HEK293 (cell line): Measurements from ENCODE around the gene RALGAPA2.

Experiments used
- CTCF ChIA-PET: fragments of 350-600 bp; formaldehyde crosslinking; extraction: SDS; loops from one replicate; lab custom pipeline; 2021; ENCODE audit warnings: antibody characterized with exemption; lab: Yijun Ruan, JAX
- POLR2A ChIA-PET: fragments of 300-600 bp; formaldehyde crosslinking; extraction: SDS; loops from one replicate; lab custom pipeline; 2020; ENCODE audit warnings: antibody characterized with exemption, inconsistent platforms; lab: Yijun Ruan, JAX
- H3K27ac ChIP-seq: fragments of 200-500 bp; sonication (Bioruptor generic); 2 replicates; pipeline ENCODE4 v1.5.1; 2014; ENCODE audit warnings: low read depth, low read length, control low read depth, inconsistent platforms; ENCODE audit errors: extremely low read depth
- H3K36me3 ChIP-seq, 2 experiments: fragments of 200-500 bp in 1 of 2; sonication (Bioruptor generic) in 1 of 2; 1 replicate in 1 of 2; 2 replicates in 1 of 2; pipeline ENCODE4 v1.5.1; 2014 to 2017; ENCODE audit warnings: inconsistent platforms in 2 of 2, low read length in 2 of 2; ENCODE audit not compliant: control insufficient read depth in 2 of 2, insufficient read depth in 1 of 2
- H3K4me1 ChIP-seq: fragments of 200-500 bp; sonication (Bioruptor generic); 2 replicates; pipeline ENCODE4 v1.5.1; 2014; ENCODE audit warnings: mild to moderate bottlenecking, low read length, inconsistent platforms; ENCODE audit not compliant: control insufficient read depth, insufficient read depth
- H3K4me3 ChIP-seq: 2 replicates; pipeline ENCODE4 v1.5.1; 2011; ENCODE audit warnings: low read depth, mild to moderate bottlenecking, control low read depth, low read length, moderate library complexity
- H3K9me3 ChIP-seq: fragments of 200-500 bp; sonication (Bioruptor generic); 2 replicates; pipeline ENCODE4 v1.5.1; 2014; ENCODE audit warnings: low read depth, low read length, inconsistent platforms; ENCODE audit not compliant: control insufficient read depth, insufficient read depth
- BCL11B ChIP-seq: fragments of 450-650 bp; formaldehyde crosslinking; IDR thresholded peaks from 2 replicates; pipeline ENCODE4 v1.5.1; 2016; ENCODE audit warnings: low read depth, missing biosample characterization, missing genetic modification characterization
- HOXD13 ChIP-seq: sonication (generic); formaldehyde crosslinking; IDR thresholded peaks from 2 replicates; pipeline ENCODE4 v1.8.0; 2022; ENCODE audit warnings: missing genetic modification reagents, borderline replicate concordance
- KLF1 ChIP-seq: fragments of 450-650 bp; formaldehyde crosslinking; IDR thresholded peaks from 2 replicates; pipeline ENCODE4 v1.5.1; 2016; ENCODE audit warnings: missing biosample characterization, missing genetic modification characterization
- KLF7 ChIP-seq: fragments of 450-650 bp; formaldehyde crosslinking; IDR thresholded peaks from 2 replicates; pipeline ENCODE4 v1.5.1; 2016; ENCODE audit warnings: missing biosample characterization, missing genetic modification characterization, borderline replicate concordance
- RBAK ChIP-seq: fragments of 450-650 bp; formaldehyde crosslinking; IDR thresholded peaks from 2 replicates; pipeline ENCODE4 v1.5.1; 2016; ENCODE audit warnings: missing biosample characterization, missing genetic modification characterization
- ZBTB48 ChIP-seq: fragments of 450-650 bp; formaldehyde crosslinking; IDR thresholded peaks from 2 replicates; pipeline ENCODE4 v1.5.1; 2016; ENCODE audit warnings: missing biosample characterization, missing genetic modification characterization
- ZNF19 ChIP-seq: fragments of 450-650 bp; formaldehyde crosslinking; IDR thresholded peaks from 2 replicates; pipeline ENCODE4; 2016; ENCODE audit warnings: missing biosample characterization, missing genetic modification characterization, low read depth
- ZNF2 ChIP-seq: fragments of 450-650 bp; formaldehyde crosslinking; IDR thresholded peaks from 2 replicates; pipeline ENCODE4 v1.5.1; 2016; ENCODE audit warnings: missing biosample characterization, missing genetic modification characterization
- ZNF23 ChIP-seq: fragments of 450-650 bp; formaldehyde crosslinking; IDR thresholded peaks from 2 replicates; pipeline ENCODE4 v1.5.1; 2016; ENCODE audit warnings: missing biosample characterization, missing genetic modification characterization, borderline replicate concordance
- ZNF24 ChIP-seq: fragments of 450-650 bp; formaldehyde crosslinking; IDR thresholded peaks from 2 replicates; pipeline ENCODE4 v1.5.1; 2016; ENCODE audit warnings: missing biosample characterization, missing genetic modification characterization
- ZNF366 ChIP-seq: fragments of 450-650 bp; formaldehyde crosslinking; conservative IDR thresholded peaks from 2 replicates; pipeline ENCODE4 v1.5.1; 2016; ENCODE audit warnings: missing biosample characterization, missing genetic modification characterization
- ZNF416 ChIP-seq: fragments of 450-650 bp; formaldehyde crosslinking; IDR thresholded peaks from 2 replicates; pipeline ENCODE4 v1.5.1; 2016; ENCODE audit warnings: missing biosample characterization, missing genetic modification characterization
- ZNF560 ChIP-seq: fragments of 450-650 bp; formaldehyde crosslinking; IDR thresholded peaks from 2 replicates; pipeline ENCODE4 v1.5.1; 2017; ENCODE audit warnings: missing biosample characterization, missing genetic modification characterization, borderline replicate concordance
- ZNF768 ChIP-seq: fragments of 450-650 bp; formaldehyde crosslinking; IDR thresholded peaks from 2 replicates; pipeline ENCODE4 v1.5.1; 2018; ENCODE audit warnings: missing biosample characterization, mild to moderate bottlenecking, missing genetic modification characterization
- ZNF776 ChIP-seq: fragments of 450-650 bp; formaldehyde crosslinking; IDR thresholded peaks from 2 replicates; pipeline ENCODE4 v1.5.0; 2017; ENCODE audit warnings: missing biosample characterization, missing genetic modification characterization, borderline replicate concordance
- ZNF792 ChIP-seq: fragments of 450-650 bp; formaldehyde crosslinking; IDR thresholded peaks from 2 replicates; pipeline ENCODE4 v1.5.1; 2016; ENCODE audit warnings: missing biosample characterization, missing genetic modification characterization
- TF ChIP-seq, protein P1 (sequence below): fragments of 450-650 bp; formaldehyde crosslinking; IDR thresholded peaks from 2 replicates; pipeline ENCODE4 v1.5.1; 2016; ENCODE audit warnings: missing biosample characterization, missing genetic modification characterization
- TF ChIP-seq, protein P2 (sequence below): fragments of 450-650 bp; formaldehyde crosslinking; IDR thresholded peaks from 2 replicates; pipeline ENCODE4 v1.5.1; 2016; ENCODE audit warnings: missing biosample characterization, missing genetic modification characterization
- TF ChIP-seq, protein P3 (sequence below): fragments of 450-650 bp; formaldehyde crosslinking; conservative IDR thresholded peaks from 2 replicates; pipeline ENCODE4 v1.5.1; 2016; ENCODE audit warnings: low read depth, missing biosample characterization, missing genetic modification characterization

The RALGAPA2 gene

GRCh38 chr20:20446425-20447015, 265.9 kb downstream of the RALGAPA2 start:
- no peak overlapping the region for H3K27ac ChIP-seq
- no peaks in the 10 kb centered on the region for H3K9me3 ChIP-seq
- POLR2A ChIA-PET = no interaction called here
- no peaks in the 10 kb centered on the region for H3K36me3 ChIP-seq
- no peaks in the 10 kb centered on the region; the same call in 1 of the 2 replicates for H3K4me1 ChIP-seq
- TF ChIP-seq ZNF768 (tag by site-specific recombination) (no peak), ZNF23 (tag by site-specific recombination) (no peak), KLF7 (no peak), BCL11B (tag by site-specific recombination) (no peak), HOXD13 (no peak), RBAK (tag by site-specific recombination) (no peak), ZNF366 (tag by site-specific recombination) (no peak), KLF1 (no peak), ZNF19 (tag by site-specific recombination) (no peak), ZNF560 (tag by site-specific recombination) (no peak), ZNF24 (tag by site-specific recombination) (no peak), ZNF792 (no peak), ZNF416 (tag by site-specific recombination) (no peak), ZBTB48 (tag by site-specific recombination) (no peak), ZNF2 (tag by site-specific recombination) (no peak)
- TF ChIP-seq, protein P1, sequence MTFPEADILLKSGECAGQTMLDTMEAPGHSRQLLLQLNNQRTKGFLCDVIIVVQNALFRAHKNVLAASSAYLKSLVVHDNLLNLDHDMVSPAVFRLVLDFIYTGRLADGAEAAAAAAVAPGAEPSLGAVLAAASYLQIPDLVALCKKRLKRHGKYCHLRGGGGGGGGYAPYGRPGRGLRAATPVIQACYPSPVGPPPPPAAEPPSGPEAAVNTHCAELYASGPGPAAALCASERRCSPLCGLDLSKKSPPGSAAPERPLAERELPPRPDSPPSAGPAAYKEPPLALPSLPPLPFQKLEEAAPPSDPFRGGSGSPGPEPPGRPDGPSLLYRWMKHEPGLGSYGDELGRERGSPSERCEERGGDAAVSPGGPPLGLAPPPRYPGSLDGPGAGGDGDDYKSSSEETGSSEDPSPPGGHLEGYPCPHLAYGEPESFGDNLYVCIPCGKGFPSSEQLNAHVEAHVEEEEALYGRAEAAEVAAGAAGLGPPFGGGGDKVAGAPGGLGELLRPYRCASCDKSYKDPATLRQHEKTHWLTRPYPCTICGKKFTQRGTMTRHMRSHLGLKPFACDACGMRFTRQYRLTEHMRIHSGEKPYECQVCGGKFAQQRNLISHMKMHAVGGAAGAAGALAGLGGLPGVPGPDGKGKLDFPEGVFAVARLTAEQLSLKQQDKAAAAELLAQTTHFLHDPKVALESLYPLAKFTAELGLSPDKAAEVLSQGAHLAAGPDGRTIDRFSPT (tag by site-specific recombination) = no peak
- TF ChIP-seq, protein P2, sequence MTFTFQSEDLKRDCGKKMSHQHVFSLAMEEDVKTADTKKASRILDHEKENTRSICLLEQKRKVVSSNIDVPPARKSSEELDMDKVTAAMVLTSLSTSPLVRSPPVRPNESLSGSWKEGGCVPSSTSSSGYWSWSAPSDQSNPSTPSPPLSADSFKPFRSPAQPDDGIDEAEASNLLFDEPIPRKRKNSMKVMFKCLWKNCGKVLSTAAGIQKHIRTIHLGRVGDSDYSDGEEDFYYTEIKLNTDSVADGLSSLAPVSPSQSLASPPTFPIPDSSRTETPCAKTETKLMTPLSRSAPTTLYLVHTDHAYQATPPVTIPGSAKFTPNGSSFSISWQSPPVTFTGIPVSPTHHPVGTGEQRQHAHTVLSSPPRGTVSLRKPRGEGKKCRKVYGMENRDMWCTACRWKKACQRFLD (tag by site-specific recombination) = no peak
- TF ChIP-seq, protein P3, sequence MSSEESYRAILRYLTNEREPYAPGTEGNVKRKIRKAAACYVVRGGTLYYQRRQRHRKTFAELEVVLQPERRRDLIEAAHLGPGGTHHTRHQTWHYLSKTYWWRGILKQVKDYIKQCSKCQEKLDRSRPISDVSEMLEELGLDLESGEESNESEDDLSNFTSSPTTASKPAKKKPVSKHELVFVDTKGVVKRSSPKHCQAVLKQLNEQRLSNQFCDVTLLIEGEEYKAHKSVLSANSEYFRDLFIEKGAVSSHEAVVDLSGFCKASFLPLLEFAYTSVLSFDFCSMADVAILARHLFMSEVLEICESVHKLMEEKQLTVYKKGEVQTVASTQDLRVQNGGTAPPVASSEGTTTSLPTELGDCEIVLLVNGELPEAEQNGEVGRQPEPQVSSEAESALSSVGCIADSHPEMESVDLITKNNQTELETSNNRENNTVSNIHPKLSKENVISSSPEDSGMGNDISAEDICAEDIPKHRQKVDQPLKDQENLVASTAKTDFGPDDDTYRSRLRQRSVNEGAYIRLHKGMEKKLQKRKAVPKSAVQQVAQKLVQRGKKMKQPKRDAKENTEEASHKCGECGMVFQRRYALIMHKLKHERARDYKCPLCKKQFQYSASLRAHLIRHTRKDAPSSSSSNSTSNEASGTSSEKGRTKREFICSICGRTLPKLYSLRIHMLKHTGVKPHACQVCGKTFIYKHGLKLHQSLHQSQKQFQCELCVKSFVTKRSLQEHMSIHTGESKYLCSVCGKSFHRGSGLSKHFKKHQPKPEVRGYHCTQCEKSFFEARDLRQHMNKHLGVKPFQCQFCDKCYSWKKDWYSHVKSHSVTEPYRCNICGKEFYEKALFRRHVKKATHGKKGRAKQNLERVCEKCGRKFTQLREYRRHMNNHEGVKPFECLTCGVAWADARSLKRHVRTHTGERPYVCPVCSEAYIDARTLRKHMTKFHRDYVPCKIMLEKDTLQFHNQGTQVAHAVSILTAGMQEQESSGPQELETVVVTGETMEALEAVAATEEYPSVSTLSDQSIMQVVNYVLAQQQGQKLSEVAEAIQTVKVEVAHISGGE = no peak
- TF ChIP-seq, all 188 proteins: peak for 0
- H3K4me3 ChIP-seq = no peak overlapping the region
- CTCF ChIA-PET = no interaction called here

DNA sequence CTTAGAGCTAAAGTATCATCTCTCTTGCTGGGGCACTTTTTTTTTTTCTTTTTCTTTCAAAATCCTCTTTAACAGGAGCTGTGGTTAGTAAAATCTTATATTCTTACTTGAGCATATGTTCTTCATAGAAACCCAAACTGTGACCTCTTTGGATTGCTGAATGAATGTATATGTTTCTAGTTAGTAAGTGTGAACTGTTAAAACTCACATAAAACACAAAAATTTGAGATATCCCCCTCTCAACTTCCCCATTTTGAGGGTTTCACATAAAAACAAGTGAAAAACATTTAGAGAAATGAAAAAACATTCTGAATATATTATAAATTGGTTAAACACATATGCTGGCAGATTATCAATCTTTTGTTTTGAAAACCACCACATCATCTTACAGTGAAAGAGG, 266.4 kb downstream of the RALGAPA2 start:
- H3K27ac ChIP-seq = no peak overlapping the region
- H3K9me3 ChIP-seq = no peaks in the 10 kb centered on the region
- TF ChIP-seq ZNF776 (tag by site-specific recombination) = no peak
- ChIA-PET CTCF (no interaction called here), POLR2A (no interaction called here)
- no peaks in the 10 kb centered on the region; the same call in 1 of the 2 replicates for H3K4me1 ChIP-seq
- no peaks in the 10 kb centered on the region for H3K36me3 ChIP-seq
- H3K4me3 ChIP-seq = no peak overlapping the region
